H1 (cell line): ENCODE results near the gene IGSF9B. TPM values are rescaled to one million over a fixed set of nuclear protein-coding genes. Genes with fewer than 3 reads are reported as not detected.

Experiments used
- USF2 ChIP-seq: IDR thresholded peaks from 2 replicates; pipeline ENCODE4 v1.6.1; 2011; ENCODE audit warnings: low read length, improper control_type of control experiment
- polyA plus RNA-seq, 7 experiments: library from polyadenylated mRNA; depleted of rRNA in 3 of 7; stranded (reverse) in 5 of 7; unstranded in 2 of 7; fragments of >200 nt in 5 of 7; fragments of 200-250 nt in 2 of 7; gene quantifications; 1 replicate in 5 of 7; 2 replicates in 1 of 7; 4 replicates in 1 of 7; pipeline versions ENCODE4 v1.2.1 to v1.2.3, GENCODE V29; 2011 to 2013; ENCODE audit warnings: missing spikeins in 2 of 7, mixed read lengths in 2 of 7
- total RNA-seq: library from RNA; stranded (reverse); fragmentation: NEBNext Ultra II Directional; extraction: Animal tissue kit (Norgen Biotek cat#: 25700); gene quantifications from 2 replicates; pipeline ENCODE4 v1.2.1, GENCODE V29; 2021

Gene IGSF9B
- total and polyA plus RNA-seq, 2 of the 8 experiments (the other 6 are each of a cell fraction or from before 2014, with no cell fraction given): 16.5 to 49.2 TPM

DNA sequence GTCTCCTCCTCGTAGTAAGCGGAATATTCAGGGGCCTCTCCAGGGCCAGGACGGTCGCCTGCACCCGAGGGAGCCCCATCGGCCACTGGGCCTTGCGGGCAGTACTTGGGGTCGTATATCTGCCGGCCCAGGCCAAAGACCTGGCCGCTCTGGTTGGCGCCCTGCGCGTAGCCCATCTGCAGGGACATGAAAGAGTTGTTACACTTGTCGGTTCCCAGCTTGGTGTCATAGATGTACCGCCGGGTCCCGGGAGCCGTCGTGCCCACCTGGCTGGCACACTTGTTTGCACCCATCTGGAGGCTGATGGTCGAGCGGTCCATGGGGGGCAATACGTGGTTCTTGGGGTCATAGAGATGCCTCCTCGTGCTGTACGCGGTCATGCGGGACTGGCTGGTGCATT lies 92.0 kb downstream of the IGSF9B start (continued):
- TF ChIP-seq USF2: no peak
